ENCODE results near the gene P2RY14.

GRCh38 chr3:151309566-151309965 lies 31.2 kb upstream of the P2RY14 start:
- TF ChIP-seq EZH2 (IDR thresholded peaks at IDR 0.05; ENCODE audit: low read depth, unreplicated experiment) (no peak), POLR2AphosphoS5 (IDR thresholded peaks at IDR 0.05; ENCODE audit: low read depth) (no peak)
